ENCODE results near the gene MYDGF.

Gene MYDGF

GRCh38 chr19:4678881-4679790, 9.0 kb upstream of the MYDGF start:
- no peak overlapping the region for H3K27ac ChIP-seq
- DNase-seq (ENCODE audit: low read depth, low spot score) = no peak

- no peak for DNase-seq (ENCODE audit: low read depth, low spot score)
- no peak overlapping the region for H3K27ac ChIP-seq
These were observed 7.0 kb upstream of the MYDGF start for GRCh38 chr19:4676955-4677731.

- no peak for DNase-seq (ENCODE audit: low read depth, low spot score)
- no peak overlapping the region for H3K27ac ChIP-seq
These were observed 5.2 kb upstream of the MYDGF start for GRCh38 chr19:4675346-4675745.

GRCh38 chr19:4673726-4674125, 3.6 kb upstream of the MYDGF start:
- peak overlapping the region; percentile 3 for H3K27ac ChIP-seq
- DNase-seq (ENCODE audit: low read depth, low spot score) = no peak

GRCh38 chr19:4673216-4673615, 3.1 kb upstream of the MYDGF start:
- peak overlapping the region; percentile 3 for H3K27ac ChIP-seq
- no peak for DNase-seq (ENCODE audit: low read depth, low spot score)

GRCh38 chr19:4671185-4671851, 1.2 kb upstream of the MYDGF start:
- no peak for DNase-seq (ENCODE audit: low read depth, low spot score)
- peak overlapping the region; percentile 74 for H3K27ac ChIP-seq

- no peak overlapping the region for H3K27ac ChIP-seq
- no peak for DNase-seq (ENCODE audit: low read depth, low spot score)
These were observed 5.5 kb downstream of the MYDGF start for GRCh38 chr19:4664642-4665041.

- no peak for DNase-seq (ENCODE audit: low read depth, low spot score)
- H3K27ac ChIP-seq = no peak overlapping the region
These were observed 7.3 kb downstream of the MYDGF start for GRCh38 chr19:4662812-4663211.

GRCh38 chr19:4662020-4662695, 8.0 kb downstream of the MYDGF start:
- DNase-seq (ENCODE audit: low read depth, low spot score) = no peak
- no peak overlapping the region for H3K27ac ChIP-seq

- no peak for DNase-seq (ENCODE audit: low read depth, low spot score)
- no peak overlapping the region for H3K27ac ChIP-seq
These were observed 9.1 kb downstream of the MYDGF start for GRCh38 chr19:4660993-4661392.

- no peak for DNase-seq (ENCODE audit: low read depth, low spot score)
These were observed 9.9 kb downstream of the MYDGF start for GRCh38 chr19:4660181-4660791.

GRCh38 chr19:4657835-4658234, 12.3 kb downstream of the MYDGF start:
- no peak overlapping the region for H3K27ac ChIP-seq
- DNase-seq (ENCODE audit: low read depth, low spot score) = no peak

More at GRCh38 chr19:4660181-4660791, 9.9 kb downstream of the MYDGF start:
- H3K27ac ChIP-seq = no peak overlapping the region

- DNase-seq (ENCODE audit: low read depth, low spot score) = no peak
- H3K27ac ChIP-seq = no peak overlapping the region
These were observed 12.9 kb downstream of the MYDGF start for GRCh38 chr19:4657262-4657661.

GRCh38 chr19:4656102-4656501, 14.0 kb downstream of the MYDGF start:
- no peak for DNase-seq (ENCODE audit: low read depth, low spot score)
- H3K27ac ChIP-seq = no peak overlapping the region

- no peak overlapping the region for H3K27ac ChIP-seq
- DNase-seq (ENCODE audit: low read depth, low spot score) = no peak
These were observed 15.4 kb downstream of the MYDGF start for GRCh38 chr19:4654437-4655361.

- H3K27ac ChIP-seq = no peak overlapping the region
- DNase-seq (ENCODE audit: low read depth, low spot score) = no peak
These were observed 16.2 kb downstream of the MYDGF start for GRCh38 chr19:4653793-4654436.

- no peak overlapping the region for H3K27ac ChIP-seq
- DNase-seq (ENCODE audit: low read depth, low spot score) = no peak
These were observed 18.1 kb downstream of the MYDGF start for GRCh38 chr19:4652075-4652474.

GRCh38 chr19:4650159-4650558, 20.0 kb downstream of the MYDGF start:
- H3K27ac ChIP-seq = no peak overlapping the region
- no peak for DNase-seq (ENCODE audit: low read depth, low spot score)

All from epithelial cell of prostate (primary cell).